GM21515 (cell line): Measurements from ENCODE around the gene PDGFB.

Experiments used
- ATAC-seq: cut with Tn5 transposase; IDR thresholded peaks from one replicate; pipeline ENCODE4 v1.9.1; 2021; ENCODE audit not compliant: unreplicated experiment

The PDGFB gene

GRCh38 chr22:39244496-39245129 lies at the start of gene PDGFB:
PDGFB (minus strand) TSS chr22:39244982; CDS start chr22:39243963, 1,019 bp downstream.
- no peak for ATAC-seq

GRCh38 chr22:39293766-39294368 lies 49.1 kb upstream of the PDGFB start:
- ATAC-seq: no peak

- ATAC-seq: no peak
Measured at GRCh38 chr22:39292561-39293074, 47.8 kb upstream of the PDGFB start.

GRCh38 chr22:39292031-39292462 lies 47.3 kb upstream of the PDGFB start:
- no peak for ATAC-seq

GRCh38 chr22:39291523-39291922 lies 46.7 kb upstream of the PDGFB start:
- no peak for ATAC-seq

- ATAC-seq: no peak
Measured at GRCh38 chr22:39290724-39291161, 46.0 kb upstream of the PDGFB start.

- no peak for ATAC-seq
Measured at GRCh38 chr22:39289975-39290720, 45.4 kb upstream of the PDGFB start.

- ATAC-seq: no peak
Measured at GRCh38 chr22:39289533-39289932, 44.8 kb upstream of the PDGFB start.

GRCh38 chr22:39288135-39288898 lies 43.5 kb upstream of the PDGFB start:
- ATAC-seq: no peak

- no peak for ATAC-seq
Measured at GRCh38 chr22:39287076-39287725, 42.4 kb upstream of the PDGFB start.

GRCh38 chr22:39284983-39285382 lies 40.2 kb upstream of the PDGFB start:
- no peak for ATAC-seq

GRCh38 chr22:39284142-39284980 lies 39.6 kb upstream of the PDGFB start:
- ATAC-seq: no peak

- ATAC-seq: no peak
Measured at GRCh38 chr22:39283322-39284141, 38.8 kb upstream of the PDGFB start.

GRCh38 chr22:39282645-39283321 lies 38.0 kb upstream of the PDGFB start:
- ATAC-seq: no peak

- no peak for ATAC-seq
Measured at GRCh38 chr22:39281126-39281525, 36.3 kb upstream of the PDGFB start.

- ATAC-seq: no peak
Measured at GRCh38 chr22:39280250-39280649, 35.5 kb upstream of the PDGFB start.

GRCh38 chr22:39279170-39279850 lies 34.5 kb upstream of the PDGFB start:
- no peak for ATAC-seq

GRCh38 chr22:39278040-39278439 lies 33.3 kb upstream of the PDGFB start:
- ATAC-seq: no peak
